Astrocyte (in vitro differentiated cells and primary cell): ENCODE measurements around the gene BTBD6.

ENCODE experiments used
- EZH2 ChIP-seq: IDR thresholded peaks from 2 replicates; pipeline ENCODE4 v1.6.1; 2012; ENCODE audit warnings: mild to moderate bottlenecking, low read length, inconsistent platforms; ENCODE audit not compliant: insufficient read depth
- TF ChIP-seq, protein P1 (sequence below): IDR thresholded peaks from 2 replicates; pipeline ENCODE4 v1.5.1; 2011; ENCODE audit warnings: low read depth, mild to moderate bottlenecking, inconsistent platforms, low read length, moderate library complexity; ENCODE audit not compliant: insufficient read depth

DNA sequence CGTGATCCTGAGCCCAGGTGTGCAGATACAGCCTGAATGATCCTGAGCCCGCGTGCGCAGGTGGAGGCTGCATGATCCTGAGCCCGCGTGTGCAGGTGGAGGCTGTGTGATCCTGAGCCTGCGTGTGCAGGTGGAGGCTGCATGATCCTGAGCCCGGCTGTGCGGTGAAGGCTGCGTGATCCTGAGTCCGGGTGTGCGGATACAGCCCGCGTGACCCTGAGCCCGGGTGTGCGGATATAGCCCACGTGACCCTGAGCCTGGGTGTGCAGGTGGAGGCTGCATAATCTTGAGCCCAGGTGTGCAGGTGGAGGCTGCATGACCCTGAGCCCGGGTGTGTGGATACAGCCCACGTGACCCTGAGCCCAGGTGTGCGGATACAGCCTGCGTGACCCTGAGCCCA, 32.2 kb downstream of the BTBD6 start:
- TF ChIP-seq, protein P1, sequence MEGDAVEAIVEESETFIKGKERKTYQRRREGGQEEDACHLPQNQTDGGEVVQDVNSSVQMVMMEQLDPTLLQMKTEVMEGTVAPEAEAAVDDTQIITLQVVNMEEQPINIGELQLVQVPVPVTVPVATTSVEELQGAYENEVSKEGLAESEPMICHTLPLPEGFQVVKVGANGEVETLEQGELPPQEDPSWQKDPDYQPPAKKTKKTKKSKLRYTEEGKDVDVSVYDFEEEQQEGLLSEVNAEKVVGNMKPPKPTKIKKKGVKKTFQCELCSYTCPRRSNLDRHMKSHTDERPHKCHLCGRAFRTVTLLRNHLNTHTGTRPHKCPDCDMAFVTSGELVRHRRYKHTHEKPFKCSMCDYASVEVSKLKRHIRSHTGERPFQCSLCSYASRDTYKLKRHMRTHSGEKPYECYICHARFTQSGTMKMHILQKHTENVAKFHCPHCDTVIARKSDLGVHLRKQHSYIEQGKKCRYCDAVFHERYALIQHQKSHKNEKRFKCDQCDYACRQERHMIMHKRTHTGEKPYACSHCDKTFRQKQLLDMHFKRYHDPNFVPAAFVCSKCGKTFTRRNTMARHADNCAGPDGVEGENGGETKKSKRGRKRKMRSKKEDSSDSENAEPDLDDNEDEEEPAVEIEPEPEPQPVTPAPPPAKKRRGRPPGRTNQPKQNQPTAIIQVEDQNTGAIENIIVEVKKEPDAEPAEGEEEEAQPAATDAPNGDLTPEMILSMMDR: no peak
- no peak for TF ChIP-seq EZH2
